GM18502 (cell line): ENCODE measurements around the gene SPATA32.
A peak's percentile ranks its signal among the peaks of the same experiment; 100 is the strongest.
"Not testable (repeated sequence)": the region's sequence is repeated elsewhere in the genome, so short reads cannot be mapped to it uniquely, and the experiment has no call there.

Source experiments
- ATAC-seq: cut with Tn5 transposase; IDR thresholded peaks from one replicate; pipeline ENCODE4 v1.9.1; 2021; ENCODE audit warnings: mild to moderate bottlenecking; ENCODE audit not compliant: unreplicated experiment, poor library complexity

The SPATA32 gene

GRCh38 chr17:45261577-45262515, at the start of gene SPATA32:
SPATA32 (minus strand) TSS chr17:45262094; CDS start chr17:45262016, 78 bp downstream.
- ATAC-seq: peak; percentile 62

DNA sequence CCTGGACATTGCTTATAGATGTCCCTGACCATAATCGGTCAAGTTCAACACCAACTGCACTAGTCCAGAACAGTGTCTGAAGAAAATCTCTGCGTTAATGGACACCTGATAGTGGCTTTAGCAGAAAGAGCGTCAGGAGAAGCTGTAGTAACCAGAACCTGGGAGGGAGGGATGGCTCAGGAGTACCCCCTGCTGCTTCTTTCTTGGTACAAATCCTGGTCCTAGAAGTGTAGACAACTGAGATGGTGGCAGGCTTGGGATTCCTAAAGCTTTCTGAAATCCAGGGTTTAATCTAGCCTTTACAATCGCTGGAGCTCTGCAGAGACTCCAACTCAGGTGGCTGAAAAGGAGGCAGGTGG, 49.5 kb upstream of the SPATA32 start:
- ATAC-seq: no peak

- ATAC-seq: no peak
Observed at GRCh38 chr17:45310380-45311324, 48.8 kb upstream of the SPATA32 start.

DNA sequence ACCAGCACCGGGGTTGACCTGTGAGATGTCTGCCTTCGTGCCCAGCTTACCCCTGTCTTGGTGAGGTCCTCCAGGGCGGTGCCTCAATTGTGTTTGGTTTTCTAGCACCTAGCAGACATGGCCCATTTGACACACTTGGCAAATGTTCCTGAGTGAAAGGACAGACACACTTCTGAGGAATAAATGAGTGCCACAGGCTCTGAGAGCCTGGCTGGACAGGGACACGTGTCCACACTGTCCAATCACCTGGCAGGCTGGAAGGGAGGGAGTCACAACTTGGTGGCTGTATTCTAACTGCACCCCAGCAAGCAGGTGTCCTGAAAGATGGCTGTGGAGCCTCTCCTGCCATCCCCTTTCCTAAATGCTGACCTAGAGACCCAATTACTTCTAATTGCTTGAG, 47.5 kb upstream of the SPATA32 start:
- no peak for ATAC-seq

GRCh38 chr17:45308840-45309239, 46.9 kb upstream of the SPATA32 start:
- no peak for ATAC-seq

DNA sequence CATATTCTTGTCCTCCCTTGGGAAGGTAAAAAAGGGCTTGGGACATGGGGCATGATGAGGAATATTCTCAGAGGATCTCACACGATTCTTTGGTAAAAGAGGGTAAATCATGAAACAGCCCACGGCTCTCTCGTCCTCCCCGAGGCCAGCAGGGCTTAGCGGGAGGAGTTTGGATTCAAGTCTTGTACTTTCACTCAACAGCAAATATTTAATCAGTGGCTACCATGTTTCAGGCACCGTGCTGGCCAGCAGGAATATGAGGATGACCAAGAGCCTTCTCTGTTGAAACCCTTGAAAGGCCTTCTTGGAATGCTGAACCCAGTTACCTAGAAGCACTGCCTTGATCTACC, 46.1 kb upstream of the SPATA32 start:
- no peak for ATAC-seq

GRCh38 chr17:45307290-45308015, 45.6 kb upstream of the SPATA32 start:
- ATAC-seq: peak; percentile 39

GRCh38 chr17:45306623-45307022, 44.7 kb upstream of the SPATA32 start:
- no peak for ATAC-seq

DNA sequence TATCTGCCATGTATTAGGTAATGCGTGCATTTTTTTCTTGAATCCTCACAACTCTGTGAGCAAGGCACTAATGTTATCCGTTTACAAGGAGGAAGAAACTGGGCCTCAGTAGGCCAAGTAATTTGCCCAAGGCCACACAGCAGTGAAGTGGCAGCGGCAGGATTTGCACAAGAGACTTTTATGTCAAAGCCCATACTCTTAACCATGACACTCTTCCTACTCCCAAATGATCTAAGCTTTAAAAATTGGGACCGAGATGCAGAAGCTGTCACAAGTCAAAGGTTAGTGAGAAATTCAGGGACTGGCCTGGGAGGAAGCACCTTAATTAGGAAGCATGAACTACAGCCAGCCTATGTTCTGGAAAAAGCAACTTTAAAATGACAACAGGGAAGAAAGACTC, 44.2 kb upstream of the SPATA32 start:
- no peak for ATAC-seq

- no peak for ATAC-seq
Observed at GRCh38 chr17:45305530-45306087, 43.7 kb upstream of the SPATA32 start.

DNA sequence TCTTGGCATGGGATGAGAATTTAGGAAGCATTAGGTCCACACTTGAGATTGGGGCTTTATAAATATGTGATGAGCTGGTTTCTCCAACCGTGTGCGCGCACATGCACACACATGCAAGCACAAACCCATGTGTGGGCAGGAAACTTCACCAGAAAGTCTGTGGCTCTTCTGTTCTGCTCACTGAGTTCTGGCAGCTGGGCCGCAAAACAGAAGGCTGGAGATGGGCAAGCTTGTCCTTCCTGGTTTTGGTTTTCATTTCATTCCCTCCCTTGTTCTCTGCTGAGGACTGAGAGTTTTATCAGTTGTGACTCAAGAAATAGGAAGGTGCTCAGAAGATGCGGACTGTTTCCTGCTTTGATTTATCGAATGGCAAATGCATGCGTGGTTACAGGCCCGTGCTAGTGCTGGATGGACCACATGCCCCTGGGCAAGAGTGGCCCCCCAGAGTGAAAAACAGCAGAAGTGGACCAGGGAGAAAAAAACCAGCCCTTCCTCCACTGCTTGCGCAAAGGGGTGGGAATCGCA, 40.8 kb upstream of the SPATA32 start:
- peak; percentile 44 for ATAC-seq

- ATAC-seq: not testable (repeated sequence)
Observed at GRCh38 chr17:45302220-45302619, 40.3 kb upstream of the SPATA32 start.

DNA sequence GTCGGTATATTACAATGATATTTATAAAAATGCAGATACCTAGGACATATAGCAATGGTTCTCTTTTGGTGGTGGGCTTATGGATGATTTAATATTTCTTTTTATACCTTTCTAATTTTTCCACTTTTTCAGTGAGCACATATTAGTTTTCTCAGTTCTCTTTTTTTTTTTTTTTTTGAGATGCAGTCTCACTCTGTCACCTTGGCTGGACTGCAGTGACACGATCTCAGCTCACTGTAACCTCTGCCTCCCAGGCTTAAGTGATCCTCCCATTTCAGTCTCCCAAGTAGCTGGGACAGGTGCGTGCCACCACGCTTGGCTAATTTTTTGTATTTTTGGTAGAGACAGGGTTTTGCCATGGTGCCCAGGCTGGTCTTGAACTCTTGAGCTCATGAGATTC, 39.8 kb upstream of the SPATA32 start:
- no peak for ATAC-seq

GRCh38 chr17:45300060-45300751, 38.3 kb upstream of the SPATA32 start:
- ATAC-seq: no peak

DNA sequence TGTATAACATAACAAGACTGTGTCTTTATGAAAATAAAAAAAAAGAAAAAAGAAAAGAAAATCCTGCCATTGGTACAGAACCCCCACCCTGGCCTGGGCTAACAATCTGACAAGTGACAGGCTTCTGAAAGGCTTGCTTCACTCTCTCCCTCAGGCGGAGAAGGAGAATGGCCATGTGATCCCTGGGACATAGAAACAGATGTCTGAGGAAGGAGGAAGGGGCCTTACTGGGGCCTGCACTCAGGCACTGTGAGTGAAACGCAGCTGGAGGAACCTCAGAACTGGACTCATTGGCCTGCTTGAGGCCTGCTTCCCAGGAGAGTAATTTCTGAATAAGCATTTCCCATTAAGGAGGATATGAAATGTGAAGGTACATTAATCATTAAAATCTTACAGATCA, 37.5 kb upstream of the SPATA32 start:
- no peak for ATAC-seq

DNA sequence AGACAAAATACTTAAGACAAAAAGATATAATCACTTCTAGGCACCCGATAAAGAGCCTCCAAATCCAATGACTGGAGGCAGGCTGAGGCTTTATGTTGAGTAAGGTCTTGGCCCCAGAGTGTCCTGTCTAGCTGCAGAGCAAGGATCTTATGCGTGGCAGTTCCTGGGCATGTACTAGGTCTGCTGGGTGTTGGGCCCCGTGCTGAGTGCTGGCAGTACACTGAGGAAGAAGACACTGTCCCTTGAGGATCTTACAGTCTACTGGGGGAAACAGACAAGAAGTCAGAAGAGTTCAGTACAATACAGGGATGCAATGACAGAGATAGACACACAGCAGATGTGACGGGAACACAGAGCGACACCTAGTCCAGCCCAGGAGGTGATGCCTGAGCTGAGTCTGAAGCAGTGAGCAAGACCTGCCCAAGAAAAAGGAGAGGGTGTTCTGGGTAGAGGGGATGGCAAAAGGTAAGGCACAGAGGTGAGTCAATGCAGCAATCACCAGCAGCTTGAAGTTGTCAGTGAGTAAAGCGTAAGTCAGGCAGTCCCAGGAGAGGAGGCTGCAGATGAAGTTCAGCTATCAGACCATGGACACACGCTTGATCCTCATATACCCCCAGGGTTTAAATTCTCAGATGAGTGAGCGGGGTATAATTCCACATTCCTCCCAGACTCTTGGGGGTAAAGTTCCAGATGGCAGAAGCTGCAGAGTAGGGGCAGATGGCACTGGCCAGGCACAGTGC, 36.8 kb upstream of the SPATA32 start:
- no peak for ATAC-seq

- ATAC-seq: no peak
Observed at GRCh38 chr17:45296833-45297124, 34.9 kb upstream of the SPATA32 start.

DNA sequence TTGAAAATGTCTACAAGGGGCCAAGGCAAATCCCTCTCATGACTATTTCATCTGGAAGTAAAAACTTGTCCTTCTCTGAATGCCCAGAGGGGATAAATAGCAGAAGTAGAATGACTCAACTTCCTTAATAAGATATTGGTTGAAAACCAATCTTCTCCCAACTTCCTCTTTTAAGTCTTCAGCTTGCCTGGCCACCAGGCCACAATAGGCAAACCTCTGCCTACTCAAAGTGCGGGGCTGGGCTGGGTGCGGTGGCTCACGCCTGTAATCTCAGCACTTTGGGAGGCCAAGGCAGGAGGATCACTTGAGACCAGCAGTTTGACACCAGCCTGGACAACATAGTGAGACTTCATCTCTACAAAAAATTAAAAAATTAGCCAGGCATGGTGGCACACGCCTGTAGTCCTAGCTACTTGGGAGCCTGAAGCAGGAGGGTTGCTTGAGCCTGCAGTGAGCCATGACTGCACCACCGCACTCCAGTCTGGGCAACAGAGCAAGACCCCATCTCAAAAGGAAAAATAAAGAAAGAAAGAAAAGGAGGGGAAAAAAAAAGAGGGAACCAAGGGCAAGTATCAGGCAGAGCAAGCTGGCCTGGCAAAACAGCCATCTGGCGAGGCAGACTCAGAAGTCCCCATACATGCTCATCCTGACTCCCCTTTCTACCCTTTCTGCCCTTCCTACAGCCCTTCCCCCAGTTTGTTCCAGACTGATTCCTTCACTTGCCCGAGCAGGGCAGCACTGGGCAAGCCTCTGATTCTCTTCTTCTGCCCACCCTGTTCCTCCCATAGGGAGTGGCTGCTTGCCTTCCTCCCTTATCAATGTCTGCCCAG, 34.3 kb upstream of the SPATA32 start:
- no peak for ATAC-seq
